ENCODE measurements around the gene SLC18B1.
"Not testable (repeated sequence)": the region's sequence is repeated elsewhere in the genome, so short reads cannot be mapped to it uniquely, and the experiment has no call there.

The SLC18B1 gene

GRCh38 chr6:132798869-132799538 lies 567 bp upstream of the SLC18B1 start:
- DNase-seq: no peak

DNA sequence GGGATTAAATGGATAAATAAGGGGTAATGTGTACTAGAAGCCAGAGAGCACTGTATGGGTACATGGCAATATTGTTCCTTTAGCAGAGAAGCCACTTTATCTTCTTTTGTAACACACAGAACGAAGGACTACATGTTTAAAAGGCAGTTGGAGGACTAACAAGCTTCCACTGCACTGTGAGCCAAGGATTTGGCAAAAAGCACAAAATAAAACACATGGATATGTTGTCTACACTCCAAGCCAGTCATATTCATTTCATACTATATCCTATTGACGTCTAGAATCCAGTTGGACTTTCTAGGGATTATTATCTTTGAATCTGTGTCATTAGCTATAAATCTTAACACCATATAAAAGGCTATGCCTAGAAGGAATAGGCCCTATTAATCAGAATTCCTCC lies 3.0 kb downstream of the SLC18B1 start:
- DNase-seq: no peak

DNA sequence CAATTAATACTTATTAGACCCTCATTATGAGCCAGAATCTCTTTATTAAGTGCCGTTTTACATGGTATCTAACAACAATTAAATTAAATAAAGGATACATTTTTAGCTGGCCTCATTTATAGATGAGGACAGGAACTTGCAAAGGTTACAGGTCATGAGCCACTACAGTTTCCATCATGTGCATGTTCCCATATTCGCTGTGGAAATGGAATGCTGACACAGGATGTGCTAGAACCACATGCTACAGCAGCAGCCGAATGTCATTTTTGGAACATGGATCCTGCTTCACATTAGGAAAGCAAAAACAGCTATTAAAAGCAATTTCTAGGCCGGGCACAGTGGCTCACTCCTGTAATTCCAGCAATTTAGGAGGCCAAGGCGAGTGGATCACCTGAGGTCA lies 5.9 kb downstream of the SLC18B1 start:
- DNase-seq: no peak

GRCh38 chr6:132790450-132790849 lies 8.0 kb downstream of the SLC18B1 start:
- DNase-seq: no peak

DNA sequence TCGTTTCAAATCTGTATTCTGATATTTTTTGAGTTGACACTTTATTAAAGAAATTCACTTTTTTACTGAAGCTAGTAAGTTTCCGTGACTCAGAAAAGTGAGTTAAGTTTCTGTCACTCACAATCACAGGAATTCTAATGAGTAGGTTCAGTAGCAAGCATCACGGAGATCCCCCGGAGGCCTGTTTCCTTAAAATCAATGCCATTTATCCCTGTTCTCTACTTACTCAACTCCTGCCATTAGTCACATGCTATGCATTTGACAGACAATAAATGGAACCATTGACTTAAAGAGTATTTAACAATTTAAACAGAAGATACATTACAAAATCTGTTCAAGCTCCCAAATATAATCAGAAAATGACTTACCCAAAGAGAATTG lies 9.1 kb downstream of the SLC18B1 start:
- no peak for DNase-seq

DNA sequence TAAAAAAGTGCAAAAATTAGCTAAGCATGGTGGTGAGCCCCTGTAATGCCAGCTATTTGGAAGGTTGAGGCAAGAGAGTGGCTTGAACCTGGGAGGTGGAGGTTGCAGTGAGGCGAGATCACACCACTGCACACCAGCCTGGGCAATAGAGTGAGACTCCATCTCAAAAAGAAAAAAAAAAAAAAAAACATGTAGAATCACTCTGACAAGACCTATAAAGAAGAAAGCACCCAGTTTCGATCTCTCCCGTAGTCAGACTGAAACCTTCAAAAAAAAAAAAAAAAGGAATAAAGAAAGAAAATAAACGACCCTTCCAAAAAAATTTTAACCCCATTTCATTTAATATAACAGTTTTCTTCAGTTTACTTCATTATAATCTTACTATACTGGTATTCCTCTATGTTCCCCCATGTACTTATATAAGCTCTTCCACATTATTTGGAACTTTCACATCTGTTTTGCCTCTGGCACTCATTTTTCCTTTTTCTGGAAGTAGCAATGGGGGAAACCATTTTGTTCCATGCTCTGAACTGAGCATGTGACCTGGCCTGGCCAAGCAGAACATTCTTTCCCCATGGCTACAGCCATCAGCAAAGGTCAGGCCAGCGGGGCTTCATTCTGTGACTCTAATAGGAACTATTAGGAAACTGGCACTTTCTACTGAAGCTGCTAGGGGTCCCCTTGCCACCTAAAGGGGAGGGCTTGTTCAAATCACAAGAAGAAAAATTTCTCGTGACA lies 9.6 kb downstream of the SLC18B1 start:
- DNase-seq: no peak

DNA sequence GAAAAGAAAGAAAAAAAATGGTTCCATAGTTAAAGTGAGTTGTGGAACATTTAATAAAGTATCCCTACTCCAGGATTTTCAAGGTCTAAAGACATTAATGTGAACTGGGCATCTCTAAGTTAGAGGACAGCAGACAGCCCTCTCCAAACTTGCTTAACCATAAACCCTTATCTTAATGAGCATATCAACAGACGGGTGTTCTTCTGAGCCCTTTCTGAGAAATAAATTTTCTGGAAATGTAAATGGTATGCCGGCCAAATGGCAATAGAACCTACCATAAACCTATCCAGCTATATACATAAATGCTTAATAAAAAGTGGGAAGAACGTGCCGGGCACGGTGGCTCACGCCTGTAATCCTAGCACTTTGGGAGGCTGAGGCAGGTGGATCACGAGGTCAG lies 12.5 kb downstream of the SLC18B1 start:
- DNase-seq: no peak

GRCh38 chr6:132780770-132781371 lies 17.6 kb downstream of the SLC18B1 start:
- DNase-seq: no peak

GRCh38 chr6:132777881-132778280 lies 20.6 kb downstream of the SLC18B1 start:
- DNase-seq: not testable (repeated sequence)

DNA sequence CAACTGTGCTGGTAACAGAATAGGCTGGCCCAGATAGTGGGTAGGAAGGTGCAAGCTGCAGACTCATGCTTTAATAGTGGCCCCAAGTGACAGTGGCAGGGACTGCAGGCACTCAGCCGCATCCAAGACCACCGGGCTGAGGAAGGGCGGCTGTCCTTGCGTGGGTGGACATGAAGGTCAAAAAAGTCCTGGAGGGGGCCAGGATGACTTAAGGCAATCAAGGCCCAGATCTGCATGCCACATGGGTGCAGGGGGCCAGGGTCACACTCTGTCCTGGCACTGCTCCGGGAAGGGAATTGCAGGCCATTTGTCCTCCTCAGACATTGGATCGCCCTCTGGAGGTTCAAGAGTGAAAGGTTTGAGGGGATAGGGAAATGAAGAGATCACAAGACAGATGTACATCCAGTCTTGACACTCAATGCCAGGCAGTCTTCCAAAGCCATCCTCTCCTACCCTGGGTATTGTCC lies 30.4 kb downstream of the SLC18B1 start:
- DNase-seq: no peak

GRCh38 chr6:132765560-132765959 lies 32.9 kb downstream of the SLC18B1 start:
- DNase-seq: no peak

GRCh38 chr6:132764370-132764769 lies 34.1 kb downstream of the SLC18B1 start:
- DNase-seq: no peak

DNA sequence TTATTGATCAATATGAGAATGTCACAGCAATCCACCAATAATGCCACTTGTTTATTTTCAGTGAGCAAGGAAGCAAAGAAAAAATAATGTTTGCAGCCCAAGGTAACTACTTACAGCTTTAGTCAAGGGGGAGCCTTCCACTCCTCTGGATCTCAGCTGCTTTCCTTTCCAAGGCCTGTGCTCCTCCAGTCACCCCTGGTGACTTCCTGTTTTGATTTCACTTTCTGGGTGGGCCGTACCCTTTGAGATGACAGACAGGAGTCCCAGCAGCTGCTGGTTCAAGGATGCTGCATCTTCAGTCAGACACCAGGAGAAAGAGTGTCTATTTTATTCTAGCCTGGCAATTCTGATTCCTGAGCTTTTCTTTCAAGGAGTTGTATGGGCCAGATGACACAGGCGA lies 35.2 kb downstream of the SLC18B1 start:
- no peak for DNase-seq

DNA sequence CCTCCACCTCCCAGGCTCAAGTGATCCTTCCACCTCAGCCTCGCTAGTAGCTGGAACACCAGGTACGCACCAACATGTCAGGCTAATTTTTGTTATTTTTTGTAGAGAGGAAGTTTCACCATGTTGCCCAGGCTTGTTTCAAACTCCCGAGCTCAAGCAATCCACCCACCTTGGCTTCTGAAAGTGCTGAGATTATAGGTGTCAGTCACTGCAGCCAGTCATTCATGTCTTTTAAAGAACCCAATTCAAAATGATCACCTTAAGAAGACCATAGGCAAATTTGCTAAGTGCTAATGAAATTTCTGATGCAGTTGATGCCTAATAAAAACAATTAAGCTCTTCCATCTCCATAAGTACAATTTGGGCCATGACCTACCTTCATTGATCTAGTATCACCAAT lies 38.2 kb downstream of the SLC18B1 start:
- DNase-seq: no peak

GRCh38 chr6:132758689-132759088 lies 39.7 kb downstream of the SLC18B1 start:
- no peak for DNase-seq

DNA sequence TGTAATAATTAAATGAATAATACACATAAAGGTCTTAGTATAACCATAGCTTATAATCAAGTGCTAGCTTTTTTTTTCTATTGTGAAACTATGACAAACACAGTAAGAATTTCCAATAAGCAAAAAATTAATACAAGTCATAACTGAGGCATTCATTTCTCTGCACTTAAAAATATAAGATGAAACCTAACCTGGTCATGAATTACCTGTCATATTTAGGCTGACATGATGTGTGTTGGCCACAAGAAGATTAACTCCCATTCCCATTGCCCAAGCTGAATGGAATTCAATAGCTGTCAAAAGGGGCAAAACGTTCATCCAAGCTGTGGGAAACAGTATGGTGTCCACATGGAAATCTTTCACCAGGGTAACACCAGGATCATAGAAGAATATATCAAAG lies 46.2 kb downstream of the SLC18B1 start:
- no peak for DNase-seq

GRCh38 chr6:132751828-132752227 lies 46.6 kb downstream of the SLC18B1 start:
- DNase-seq: no peak

DNA sequence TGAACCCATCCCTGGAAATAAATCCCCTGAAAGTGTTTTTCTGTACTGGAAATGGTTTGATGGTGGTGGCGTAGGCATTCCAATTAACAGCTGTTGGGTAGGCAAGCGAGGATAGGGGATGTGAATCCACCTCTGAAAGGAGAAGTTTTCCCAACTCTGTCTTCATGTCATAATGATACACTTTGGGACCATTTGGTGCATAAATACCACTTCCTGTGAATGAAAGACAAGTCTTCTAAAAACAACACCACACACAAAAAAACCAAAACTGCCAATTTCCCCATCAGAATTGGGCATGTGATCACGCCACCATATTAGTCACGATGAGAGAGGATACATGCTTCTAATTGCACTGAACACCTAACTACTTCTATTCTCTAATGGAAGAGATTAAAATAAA lies 47.1 kb downstream of the SLC18B1 start:
- no peak for DNase-seq

GRCh38 chr6:132750455-132751248 lies 47.8 kb downstream of the SLC18B1 start:
- no peak for DNase-seq

GRCh38 chr6:132749111-132749510 lies 49.3 kb downstream of the SLC18B1 start:
- no peak for DNase-seq

GRCh38 chr6:132748446-132748845 lies 50.0 kb downstream of the SLC18B1 start:
- DNase-seq: no peak

GRCh38 chr6:132746048-132746447 lies 52.4 kb downstream of the SLC18B1 start:
- DNase-seq: no peak

- DNase-seq: no peak
Observed at GRCh38 chr6:132742495-132742894, 55.9 kb downstream of the SLC18B1 start.
